HG02973 (cell line): Measurements from ENCODE around the gene SPDYE11.
"Not testable (repeated sequence)": the region's sequence is repeated elsewhere in the genome, so short reads cannot be mapped to it uniquely, and the experiment has no call there.

Experiments
- ATAC-seq: cut with Tn5 transposase; IDR thresholded peaks from one replicate; pipeline ENCODE4 v1.9.1; 2021; ENCODE audit warnings: moderate library complexity; ENCODE audit not compliant: unreplicated experiment

The SPDYE11 gene

GRCh38 chr7:73057811-73058210 lies at the start of gene SPDYE11:
TSS of gene SPDYE11 (minus strand) at chr7:73057911. CDS start at chr7:73056111, 1,800 bp downstream.
- not testable (repeated sequence) for ATAC-seq

DNA sequence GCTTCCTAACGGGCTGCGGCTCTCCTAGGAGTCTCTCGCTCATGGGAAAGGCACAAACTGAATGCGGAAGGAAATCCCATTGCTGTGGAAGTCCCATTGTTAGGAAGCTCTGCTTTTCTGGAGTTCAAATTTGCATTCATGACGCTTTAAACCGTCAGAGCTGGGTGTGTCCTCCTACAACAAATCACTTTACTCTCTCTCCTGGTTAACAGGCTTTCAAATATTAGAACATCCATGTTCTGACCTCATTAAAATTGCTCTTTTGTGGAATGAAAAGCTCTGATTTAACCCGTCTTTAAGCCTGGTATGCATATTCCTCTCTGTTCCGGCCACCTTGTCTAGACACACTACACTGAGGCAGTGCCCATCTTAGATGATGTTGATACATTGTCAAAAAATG lies 28.2 kb upstream of the SPDYE11 start, which contains the start of gene SPDYE9:
TSS of gene SPDYE9 (minus strand) at position 101 of the 400 bp plus-strand sequence. CDS start 1,800 bp downstream, outside the sequence.
- not testable (repeated sequence) for ATAC-seq

- ATAC-seq = not testable (repeated sequence)
These were observed 28.0 kb downstream of the SPDYE11 start, which contains the start of gene SPDYE8 for GRCh38 chr7:73029666-73030065. TSS of gene SPDYE8 (minus strand) at chr7:73029766. CDS start at chr7:73027966, 1,800 bp downstream.

DNA sequence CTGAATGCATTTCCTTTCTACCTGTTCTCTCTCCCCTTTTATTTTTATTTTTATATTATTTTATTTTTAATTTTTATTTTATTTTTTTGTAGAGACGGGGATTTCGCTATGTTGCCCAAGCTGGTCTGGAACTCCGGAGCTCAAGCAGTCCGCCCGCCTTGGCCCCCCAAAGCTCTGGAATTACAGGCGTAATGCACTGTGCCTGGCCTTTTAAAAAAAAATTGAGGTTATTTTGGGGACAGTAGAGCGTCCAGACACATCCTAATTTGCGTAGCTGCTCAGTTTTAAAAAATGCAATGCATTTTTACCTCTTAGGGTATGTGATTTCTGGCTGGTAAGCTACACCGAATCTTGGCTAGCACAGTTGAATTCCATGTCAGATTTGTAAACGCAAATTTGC lies 51.2 kb downstream of the SPDYE11 start:
- not testable (repeated sequence) for ATAC-seq

- ATAC-seq = peak; percentile 80
These were observed 51.8 kb downstream of the SPDYE11 start for GRCh38 chr7:73005693-73006447.

DNA sequence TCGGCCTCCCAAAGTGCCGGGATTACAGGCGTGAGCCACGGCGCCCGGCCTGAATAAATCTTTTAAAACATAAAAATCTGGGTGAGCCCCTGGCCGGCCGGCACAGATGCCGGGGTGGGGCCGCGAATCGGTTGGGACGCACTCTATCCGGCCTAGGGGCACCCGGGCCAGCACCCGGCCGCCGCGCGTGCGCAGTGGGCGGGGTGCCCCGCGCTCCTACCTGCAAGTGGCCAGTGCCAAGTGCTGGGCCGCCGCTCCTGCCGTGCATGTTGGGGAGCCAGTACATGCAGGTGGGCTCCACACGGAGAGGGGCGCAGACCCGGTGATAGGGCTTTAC lies 52.4 kb downstream of the SPDYE11 start:
- ATAC-seq = peak; percentile 80

DNA sequence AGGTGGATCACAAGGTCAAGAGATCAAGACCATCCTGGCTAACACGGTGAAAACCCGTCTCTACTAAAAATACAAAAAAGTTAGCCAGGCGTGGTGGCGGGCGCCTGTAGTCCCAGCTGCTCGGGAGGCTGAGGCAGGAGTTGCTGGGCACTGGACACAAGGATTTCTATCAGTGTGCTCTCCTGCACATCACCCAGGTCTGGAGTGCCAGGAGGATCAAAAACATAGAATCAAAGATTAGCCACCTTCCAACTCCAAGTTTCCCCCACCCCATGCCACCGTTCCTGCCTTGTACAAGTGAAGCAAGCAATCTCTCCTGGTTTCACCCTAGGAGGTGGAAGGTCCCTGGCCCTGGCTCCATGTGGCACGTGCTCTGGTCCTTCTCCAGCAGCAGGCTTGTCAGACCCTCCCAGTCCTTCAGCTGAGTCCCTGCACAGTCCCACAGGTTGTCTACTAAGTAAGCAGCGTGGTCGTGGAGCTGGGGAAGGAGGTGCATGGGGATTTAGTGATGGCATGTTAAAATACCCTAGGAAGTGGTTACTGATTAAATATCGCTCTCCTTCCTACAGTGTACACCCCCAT lies 59.7 kb downstream of the SPDYE11 start:
- ATAC-seq = not testable (repeated sequence)
